GM20431 (cell line): ENCODE results near the gene BPTF.
"Not testable (repeated sequence)": the region's sequence is repeated elsewhere in the genome, so short reads cannot be mapped to it uniquely, and the experiment has no call there.

Source experiments
- in situ Hi-C: fragments of 300-500 bp; cut with MseI, MboI; formaldehyde crosslinking; loops from one replicate; pipeline ENCODE4 v1.15.0; 2020; ENCODE audit warnings: low sequenced_read_pairs; ENCODE audit not compliant: unreplicated experiment

Gene BPTF, protein sequence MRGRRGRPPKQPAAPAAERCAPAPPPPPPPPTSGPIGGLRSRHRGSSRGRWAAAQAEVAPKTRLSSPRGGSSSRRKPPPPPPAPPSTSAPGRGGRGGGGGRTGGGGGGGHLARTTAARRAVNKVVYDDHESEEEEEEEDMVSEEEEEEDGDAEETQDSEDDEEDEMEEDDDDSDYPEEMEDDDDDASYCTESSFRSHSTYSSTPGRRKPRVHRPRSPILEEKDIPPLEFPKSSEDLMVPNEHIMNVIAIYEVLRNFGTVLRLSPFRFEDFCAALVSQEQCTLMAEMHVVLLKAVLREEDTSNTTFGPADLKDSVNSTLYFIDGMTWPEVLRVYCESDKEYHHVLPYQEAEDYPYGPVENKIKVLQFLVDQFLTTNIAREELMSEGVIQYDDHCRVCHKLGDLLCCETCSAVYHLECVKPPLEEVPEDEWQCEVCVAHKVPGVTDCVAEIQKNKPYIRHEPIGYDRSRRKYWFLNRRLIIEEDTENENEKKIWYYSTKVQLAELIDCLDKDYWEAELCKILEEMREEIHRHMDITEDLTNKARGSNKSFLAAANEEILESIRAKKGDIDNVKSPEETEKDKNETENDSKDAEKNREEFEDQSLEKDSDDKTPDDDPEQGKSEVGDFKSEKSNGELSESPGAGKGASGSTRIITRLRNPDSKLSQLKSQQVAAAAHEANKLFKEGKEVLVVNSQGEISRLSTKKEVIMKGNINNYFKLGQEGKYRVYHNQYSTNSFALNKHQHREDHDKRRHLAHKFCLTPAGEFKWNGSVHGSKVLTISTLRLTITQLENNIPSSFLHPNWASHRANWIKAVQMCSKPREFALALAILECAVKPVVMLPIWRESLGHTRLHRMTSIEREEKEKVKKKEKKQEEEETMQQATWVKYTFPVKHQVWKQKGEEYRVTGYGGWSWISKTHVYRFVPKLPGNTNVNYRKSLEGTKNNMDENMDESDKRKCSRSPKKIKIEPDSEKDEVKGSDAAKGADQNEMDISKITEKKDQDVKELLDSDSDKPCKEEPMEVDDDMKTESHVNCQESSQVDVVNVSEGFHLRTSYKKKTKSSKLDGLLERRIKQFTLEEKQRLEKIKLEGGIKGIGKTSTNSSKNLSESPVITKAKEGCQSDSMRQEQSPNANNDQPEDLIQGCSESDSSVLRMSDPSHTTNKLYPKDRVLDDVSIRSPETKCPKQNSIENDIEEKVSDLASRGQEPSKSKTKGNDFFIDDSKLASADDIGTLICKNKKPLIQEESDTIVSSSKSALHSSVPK (N-terminal part only)

DNA sequence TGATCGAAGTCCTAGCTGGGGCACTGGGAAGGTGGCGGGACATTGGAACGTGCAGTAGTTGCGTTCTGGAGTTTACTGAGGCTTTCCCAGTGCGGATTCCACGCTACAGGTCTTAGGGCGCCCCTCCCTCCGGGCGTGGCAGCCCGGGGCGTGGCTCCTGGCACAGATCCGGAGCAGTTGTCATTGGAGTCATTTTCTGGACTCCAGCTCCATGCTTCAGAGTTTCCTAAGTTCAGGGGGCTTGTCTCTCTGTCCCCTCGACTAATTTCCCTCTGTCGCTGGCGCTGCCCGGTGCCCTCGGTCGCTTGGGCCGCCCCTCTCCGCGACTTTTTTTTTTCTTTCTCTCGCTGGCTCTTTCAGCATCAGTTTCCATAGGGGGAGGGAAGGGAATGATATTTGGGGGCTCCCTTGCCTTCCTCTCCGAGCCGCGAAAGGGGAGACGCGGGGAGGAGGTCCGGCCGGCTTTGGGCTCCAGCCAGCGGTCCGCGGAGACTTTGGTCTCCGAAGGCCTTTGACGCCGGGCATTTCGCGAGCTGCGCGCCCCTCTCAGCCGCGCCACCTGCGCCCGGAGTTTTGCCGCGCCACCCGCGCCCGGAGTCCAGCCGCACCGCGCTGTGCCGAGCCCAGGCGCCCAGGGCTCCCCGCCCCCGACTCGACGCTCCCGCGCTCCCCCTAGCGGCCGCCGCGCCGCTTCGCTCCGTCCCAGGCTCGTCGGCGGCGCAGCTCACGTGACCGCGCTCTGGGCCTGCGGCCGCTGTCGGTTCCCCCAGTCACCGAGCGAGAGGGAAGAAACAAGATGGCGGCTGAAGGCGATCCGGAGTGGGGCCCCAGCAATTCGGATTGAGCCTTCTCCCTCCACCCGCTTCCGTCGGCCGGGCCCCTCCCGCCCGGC, at the start of gene BPTF:
Gene BPTF (plus strand): TSS at position 769 of the 892 bp plus-strand sequence. CDS start 222 bp downstream, outside the sequence.
- in situ Hi-C loops: no loop called here

DNA sequence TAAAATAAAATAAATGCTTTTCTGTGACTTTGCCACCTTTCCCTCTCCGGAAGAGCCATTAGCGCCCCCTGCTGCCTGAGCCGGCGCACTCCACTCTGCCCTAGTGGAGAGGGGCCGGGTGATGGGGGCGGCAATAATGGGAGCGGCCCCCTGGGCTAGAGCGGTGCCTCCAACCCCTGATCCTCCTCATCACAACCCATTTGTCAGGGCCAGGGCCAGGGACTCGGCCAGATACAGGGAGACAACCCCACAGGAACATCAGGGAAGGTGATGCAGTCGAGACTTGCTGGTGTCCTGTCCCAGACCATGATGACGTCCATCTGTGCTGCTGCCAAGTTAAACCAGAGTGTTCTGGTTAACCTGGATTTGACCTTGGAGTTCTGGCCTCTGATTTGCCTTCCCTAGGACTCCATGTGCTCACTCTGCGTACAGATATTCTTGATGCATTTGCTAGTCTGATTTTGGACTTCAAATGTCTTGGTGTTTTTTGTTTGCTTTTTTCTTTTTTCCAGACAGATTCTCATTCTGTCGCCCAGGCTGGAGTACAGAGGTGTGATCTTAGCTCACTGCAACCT, 46.1 kb upstream of the BPTF start:
- in situ Hi-C loops: no loop called here

DNA sequence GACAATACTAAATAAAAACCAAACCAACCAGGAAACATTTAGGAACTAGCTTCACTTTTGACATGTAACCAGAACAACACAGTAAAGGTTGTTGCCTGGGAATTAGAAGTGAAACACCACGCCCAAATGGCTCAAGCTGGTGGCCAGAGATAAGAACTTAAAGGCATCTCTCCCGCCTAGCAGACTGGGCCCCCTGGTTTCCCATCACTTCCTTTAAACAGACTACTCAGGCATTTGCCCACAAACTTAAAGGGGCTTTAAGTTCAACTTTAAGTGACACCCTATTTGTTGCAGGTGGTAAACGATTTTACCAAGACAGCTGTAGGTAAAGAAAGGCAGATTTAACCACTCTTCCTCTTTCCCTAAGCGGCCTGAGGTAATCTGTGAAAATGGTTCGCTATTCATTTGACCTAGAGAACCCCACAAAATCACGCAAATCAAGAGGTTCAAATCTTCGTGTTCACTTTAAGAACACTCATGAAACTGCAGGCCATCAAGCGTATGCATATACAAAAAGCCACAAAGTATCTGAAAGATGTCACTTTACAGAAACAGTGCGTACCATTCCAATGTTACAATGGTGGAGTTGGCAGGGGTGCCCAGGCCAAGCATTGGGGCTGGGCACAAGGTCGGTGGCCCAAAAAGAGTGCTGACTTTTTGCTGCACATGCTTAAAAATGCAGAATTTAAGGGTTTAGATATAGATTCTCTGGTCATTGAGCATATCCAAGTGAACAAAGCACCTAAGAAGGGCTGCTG, 40.8 kb upstream of the BPTF start:
- in situ Hi-C loops: no loop called here

DNA sequence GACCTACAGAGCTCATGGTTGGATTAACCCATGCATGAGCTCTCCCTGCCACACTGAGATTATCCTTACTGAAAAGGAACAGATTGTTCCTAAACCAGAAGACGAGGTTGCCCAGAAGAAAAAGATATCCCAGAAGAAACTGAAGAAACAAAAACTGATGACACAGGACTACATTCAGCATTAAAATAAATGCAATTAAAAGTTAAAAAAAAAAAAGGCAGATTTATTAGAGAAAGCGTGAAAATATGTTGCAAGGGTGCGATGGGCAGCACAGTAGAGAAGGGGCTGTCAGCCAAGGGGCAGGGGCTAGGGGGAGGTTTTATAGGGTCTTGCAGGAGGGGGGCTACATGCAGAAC, 40.2 kb upstream of the BPTF start:
- in situ Hi-C loops: no loop called here

DNA sequence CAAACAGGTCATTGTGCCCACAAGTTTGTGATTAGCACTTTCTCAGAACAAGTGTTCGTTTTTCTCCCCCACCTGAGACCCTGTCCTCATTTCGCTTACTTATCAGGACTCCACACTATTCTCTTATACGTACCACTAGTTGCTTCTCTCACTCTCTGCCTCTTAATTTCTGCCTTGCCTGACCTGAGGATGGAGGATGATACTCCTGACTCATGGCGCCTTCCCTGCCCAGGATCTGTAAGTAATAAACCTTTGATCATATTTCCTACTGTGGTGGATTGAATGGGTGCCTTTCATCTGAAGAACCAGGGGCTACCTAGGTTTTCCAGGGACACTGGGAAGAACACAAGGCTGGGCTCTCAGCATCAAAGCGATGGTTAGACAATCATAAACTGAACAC, 39.8 kb upstream of the BPTF start:
- in situ Hi-C loops: no loop called here

DNA sequence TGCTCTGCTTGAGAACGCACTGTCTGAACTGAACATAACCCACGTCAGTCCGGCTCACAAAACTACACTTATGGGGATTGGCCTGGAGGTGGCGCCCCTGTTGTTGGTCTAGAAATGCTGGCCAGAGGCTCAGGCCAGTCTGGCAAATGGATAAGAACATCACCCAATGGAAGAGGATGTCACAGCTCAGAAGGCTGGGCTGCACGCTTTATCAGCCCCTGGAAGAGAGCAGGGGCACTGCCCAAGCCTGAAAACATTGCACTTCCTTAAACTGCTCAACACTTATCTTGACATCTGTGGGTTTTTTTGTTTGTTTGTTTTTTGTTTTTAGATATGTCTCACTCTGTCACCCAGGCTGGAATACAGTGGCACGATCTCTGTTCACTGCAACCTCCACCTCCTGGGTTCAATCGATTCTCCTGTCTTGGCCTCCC, 24.8 kb upstream of the BPTF start:
- in situ Hi-C loops: no loop called here

DNA sequence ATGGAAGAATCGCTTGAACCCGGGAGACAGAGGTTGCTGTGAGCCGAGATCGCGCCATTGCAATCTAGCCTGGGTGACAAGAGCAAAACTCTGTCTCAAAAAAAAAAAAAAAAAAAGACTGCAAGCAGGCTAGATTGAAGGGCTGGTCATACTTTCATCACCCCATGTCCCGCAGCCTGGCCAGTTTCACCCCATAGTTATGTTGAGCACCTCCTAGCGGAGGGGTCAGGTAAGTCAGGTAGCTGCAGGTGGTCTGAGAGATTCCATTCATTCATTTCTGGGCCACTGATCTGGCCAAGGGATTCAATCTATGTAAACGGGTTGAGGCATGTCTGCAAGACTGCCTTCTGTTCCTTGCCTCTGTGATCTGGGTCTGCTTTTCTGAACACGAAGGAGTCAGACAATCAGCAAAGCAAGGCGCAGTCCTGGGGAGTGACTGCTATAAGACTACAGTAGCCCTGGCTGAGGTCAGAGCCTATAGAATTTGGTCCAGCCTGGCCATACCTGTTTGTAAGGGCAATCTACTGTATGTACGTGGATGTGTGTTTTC, 23.6 kb upstream of the BPTF start:
- in situ Hi-C loops: no loop called here

DNA sequence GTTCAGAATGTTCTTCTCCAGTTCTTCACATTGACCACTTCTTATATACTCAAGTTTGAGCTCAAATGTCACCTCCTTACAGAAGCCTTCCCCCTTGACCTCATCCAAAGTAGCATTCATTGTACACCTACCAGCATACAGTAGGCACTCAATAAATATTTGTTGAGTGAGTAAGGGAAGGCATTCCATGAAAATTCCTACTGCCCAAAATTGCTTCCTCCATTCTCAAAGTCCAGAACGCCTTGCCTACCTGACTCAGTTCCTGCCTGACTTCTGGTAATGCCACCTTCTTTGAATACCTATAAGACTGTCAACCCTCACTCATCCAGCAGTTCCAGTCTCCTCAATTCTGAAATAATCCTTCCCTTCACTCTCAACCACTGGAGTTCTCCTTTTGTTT, 14.8 kb upstream of the BPTF start:
- in situ Hi-C loops: no loop called here

DNA sequence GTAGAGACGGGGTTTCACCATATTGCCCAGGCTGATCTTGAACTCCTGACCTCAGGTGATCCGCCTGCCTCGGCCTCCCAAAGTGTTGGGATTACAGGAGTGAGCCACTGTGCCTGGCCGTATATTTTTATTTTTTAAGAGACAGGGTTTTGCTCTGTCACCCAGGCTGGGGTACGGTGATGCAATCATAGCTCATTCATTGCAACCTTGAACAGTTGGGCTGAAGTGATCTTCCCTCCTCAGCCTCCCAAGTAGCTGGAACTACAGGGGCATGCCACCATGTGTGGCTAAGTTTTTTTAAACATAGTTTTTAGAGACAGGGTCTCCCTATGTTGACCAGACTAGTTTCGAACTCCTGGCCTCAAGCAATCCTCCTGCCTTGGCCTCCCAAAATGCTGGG, 12.9 kb upstream of the BPTF start:
- in situ Hi-C loops: not testable (repeated sequence)

DNA sequence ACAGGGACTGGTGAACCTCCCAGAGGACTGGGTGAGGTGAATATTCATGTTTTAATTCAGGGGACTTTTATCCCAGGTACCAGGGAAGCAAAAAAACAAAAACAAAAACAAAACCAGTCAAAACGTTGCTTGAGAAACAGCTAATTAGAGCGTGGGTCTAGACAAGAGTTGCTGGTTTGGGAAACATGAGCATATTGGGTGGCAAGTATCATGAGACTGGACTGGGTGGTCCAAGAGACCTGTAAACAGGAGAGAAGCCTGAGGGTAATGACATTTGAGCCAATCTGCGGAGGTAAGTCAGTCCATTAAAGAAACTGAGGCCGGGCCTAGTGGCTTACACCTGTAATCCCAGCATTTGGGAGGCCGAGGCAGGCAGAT, 11.5 kb upstream of the BPTF start:
- in situ Hi-C loops: no loop called here

DNA sequence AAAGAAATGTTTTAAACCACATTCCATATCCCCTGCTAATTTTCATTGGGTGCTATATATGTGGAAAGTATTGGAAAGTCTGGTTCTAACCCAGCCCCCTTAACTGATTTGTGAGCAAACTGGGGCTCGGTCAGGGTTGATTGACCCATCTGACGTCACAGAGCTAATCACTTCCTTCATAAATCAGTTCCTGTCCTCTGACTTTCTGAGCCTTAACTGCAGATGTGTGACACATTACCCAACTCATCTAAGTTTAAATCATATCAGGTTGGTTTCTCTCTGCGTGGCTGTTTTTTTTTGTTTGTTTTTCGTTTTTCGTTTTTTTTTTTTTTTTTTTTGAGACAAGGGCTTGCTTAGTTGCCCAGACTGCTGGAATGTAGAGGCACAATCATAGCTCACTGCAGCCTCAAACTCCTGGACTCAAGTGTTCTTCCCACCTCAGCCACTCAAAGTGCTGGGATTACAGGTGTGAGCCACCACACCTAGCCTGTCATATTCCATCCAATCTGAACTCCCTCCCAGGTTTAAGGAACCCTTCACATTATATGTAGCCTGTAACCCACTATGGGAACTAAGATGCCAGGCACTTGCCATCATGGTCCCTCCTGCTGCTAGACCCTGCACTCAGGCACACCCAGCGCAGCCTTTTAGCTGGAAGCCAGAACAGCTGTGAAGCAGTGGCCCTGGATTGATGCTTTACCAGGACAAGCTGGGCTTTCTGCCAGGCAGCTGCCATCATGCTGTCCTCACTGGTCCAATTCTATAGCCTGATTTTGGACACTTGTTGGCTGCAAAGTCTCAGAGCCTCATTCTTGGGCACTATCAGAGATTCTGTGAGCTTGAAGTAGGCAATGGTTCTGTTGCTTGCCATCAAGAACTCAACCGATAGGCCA, 6.9 kb upstream of the BPTF start:
- in situ Hi-C loops: no loop called here

DNA sequence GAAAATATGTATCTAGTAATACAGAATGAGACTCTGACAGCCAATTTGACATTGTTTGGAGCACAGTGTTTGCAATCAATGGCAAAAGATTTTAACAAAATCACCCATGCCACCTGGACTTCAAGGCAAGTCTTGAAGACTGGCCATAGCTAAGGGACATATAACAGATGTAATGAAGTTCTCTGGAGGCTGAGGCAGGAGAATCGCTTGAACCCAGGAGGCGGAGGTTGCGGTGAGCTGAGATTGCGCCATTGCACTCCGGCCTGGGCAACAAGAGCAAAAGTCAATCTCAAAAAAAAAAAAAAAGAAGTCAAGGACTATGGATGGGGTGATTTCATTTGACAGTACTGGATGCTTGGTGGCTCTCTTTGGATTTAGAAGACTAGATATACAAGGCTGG, 5.6 kb upstream of the BPTF start:
- in situ Hi-C loops: no loop called here

DNA sequence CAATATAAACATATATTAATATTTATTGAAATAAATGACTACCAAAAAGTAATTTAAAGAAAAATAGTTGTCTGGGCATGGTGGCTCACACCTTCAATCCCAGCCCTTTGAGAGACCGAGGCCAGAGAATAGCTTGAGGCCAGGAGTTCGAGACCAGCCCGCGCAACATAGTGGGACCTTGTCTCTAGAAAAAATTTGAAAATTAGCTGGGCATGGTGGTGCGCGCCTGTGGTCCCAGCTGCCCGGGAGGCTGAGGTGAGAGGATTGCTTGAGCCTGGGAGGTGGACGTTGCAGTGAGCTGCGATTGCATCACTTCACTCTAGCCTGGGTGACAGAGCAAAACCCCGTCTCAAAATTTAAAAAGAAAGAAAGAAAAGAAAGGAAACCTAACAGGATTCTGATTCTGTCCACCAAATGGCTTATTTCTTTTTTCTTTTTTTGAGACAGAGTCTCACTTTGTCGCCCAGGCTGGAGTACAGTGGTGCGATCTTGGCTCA, 3.4 kb upstream of the BPTF start:
- in situ Hi-C loops: no loop called here

DNA sequence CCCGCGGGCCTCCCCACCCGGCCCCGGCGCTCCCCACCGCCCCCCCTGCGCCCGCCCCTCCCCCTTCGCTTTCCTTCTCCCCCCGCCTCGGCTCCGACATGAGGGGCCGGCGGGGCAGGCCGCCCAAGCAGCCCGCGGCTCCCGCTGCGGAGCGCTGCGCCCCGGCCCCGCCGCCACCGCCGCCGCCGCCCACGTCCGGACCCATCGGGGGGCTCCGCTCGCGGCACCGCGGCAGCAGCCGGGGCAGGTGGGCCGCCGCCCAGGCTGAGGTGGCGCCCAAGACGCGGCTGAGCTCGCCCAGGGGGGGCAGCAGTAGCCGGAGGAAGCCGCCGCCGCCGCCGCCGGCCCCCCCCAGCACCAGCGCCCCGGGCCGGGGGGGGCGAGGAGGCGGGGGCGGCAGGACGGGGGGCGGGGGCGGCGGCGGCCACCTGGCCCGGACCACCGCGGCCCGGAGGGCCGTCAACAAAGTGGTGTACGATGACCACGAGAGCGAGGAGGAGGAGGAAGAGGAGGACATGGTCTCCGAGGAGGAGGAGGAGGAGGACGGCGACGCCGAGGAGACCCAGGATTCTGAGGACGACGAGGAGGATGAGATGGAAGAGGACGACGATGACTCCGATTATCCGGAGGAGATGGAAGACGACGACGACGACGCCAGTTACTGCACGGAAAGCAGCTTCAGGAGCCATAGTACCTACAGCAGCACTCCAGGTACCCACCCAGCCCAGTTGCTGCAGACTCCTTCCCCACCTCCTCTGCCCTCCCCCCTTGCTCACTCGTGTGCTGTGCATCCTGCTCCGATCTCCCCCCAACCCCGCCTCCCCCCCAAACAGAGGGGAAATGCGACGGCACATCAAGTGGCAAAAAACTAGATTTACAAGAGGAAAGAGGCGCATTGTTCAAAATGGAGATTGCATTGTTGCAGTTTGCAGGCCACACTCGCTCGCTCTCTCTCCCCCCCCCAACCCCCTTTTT, 611 bp downstream of the BPTF start:
- in situ Hi-C loops: not testable (repeated sequence)

DNA sequence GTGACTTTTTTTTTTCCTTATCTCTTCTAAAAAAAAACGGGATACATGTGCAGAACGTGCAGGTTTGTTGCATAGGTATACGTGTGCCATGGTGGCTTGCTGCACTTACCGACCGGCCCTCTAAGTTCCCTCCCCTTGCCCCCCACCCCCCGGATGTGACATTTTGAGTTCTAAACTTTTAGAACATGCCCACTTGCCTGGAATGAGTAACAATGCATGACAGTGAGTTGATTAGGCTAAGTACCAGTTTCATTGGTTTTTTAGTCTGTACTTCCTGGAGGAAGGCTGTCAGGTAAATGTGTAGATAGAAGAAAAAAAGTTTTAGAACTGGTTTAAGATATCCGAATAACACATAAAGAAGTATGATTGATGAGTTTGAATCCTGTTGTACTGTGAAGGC, 4.0 kb downstream of the BPTF start:
- in situ Hi-C loops: no loop called here

DNA sequence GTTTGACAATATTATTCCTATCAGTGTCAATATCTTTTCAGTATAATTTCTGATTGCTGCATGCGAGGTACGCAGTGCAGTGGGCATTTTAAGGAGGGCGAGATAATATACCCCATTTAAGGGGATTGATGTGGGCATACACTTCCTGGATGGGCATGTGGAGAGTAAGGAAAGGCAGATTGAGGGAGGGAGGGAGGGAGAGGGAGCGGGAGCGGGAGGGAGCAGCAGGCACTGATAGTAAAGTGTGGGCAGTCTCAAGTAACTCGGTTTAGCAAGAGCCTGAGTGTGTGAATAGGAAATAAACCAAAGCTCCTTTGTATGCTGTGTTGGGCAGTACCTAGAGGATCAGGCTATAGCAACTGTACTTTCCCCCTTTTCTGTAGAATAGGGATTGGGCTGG, 5.1 kb downstream of the BPTF start:
- in situ Hi-C loops: no loop called here
